ENCODE data around the gene PLEKHH2.
"Not testable (repeated sequence)": the region's sequence is repeated elsewhere in the genome, so short reads cannot be mapped to it uniquely, and the experiment has no call there.

The PLEKHH2 gene

DNA sequence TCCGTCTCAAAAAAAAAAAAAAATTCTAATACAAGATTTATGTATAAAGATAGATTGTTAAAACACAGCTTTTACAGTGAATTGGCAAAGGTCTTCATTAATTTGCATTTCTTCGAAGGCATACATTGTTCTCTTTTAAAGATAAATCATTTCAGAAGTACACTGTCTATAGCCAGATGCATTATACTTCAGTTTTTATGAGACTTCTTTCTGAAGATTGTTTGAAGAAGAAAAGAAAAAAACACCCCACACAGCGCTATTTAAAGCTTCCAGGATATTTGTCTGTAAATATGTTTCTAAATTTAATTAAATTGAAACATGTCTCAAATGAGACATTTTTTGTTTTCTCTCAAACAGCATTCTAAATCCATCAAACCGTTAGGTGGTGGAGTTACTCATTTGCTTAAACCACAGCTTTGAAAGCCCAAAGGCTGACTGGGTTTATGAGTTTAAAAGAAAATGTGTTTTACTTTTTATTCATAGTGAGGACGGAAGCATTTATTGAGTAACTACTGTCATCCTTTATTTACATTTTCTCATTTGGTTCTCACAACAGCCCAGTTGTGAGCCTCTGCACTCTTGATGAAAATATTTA lies 81.6 kb downstream of the PLEKHH2 start:
- no peak for DNase-seq

DNA sequence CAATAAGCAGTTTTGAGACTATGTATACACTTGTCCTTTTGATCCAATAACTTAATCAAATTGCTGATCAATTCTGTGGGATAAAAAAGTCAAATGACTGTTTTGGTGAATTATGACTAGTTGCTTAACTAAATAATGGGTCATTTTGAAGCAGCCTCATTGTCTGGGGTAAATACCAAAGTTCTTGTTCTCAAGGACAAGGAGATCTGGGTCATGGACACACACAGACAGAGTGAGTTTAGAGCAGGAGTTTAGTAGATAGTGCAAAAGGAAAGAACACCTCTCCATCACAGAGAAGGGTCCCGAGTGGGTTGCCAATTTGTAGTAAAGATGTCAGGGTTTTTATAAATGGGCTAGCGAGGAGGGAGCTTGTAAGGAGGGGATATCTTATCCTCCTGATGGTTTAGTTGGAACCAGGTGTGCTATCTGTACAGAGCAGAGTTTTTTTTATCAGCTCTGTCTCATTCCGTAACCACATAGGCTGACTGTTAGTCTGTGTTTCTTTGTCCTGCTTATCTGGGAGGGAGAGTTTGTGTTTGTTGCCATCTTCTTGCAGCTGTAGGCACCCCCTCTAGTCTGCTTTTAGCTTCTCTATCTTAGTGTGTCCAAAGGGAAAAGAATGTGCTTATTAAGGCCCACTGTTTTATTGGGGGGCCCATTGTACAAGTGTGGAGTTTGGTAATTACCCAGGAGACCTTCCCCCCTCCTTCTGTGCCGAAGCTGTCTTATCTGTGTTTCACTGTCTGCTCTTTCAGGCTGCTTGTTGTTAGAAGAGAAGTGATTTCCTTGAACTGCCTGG lies 87.9 kb downstream of the PLEKHH2 start:
- DNase-seq = no peak

DNA sequence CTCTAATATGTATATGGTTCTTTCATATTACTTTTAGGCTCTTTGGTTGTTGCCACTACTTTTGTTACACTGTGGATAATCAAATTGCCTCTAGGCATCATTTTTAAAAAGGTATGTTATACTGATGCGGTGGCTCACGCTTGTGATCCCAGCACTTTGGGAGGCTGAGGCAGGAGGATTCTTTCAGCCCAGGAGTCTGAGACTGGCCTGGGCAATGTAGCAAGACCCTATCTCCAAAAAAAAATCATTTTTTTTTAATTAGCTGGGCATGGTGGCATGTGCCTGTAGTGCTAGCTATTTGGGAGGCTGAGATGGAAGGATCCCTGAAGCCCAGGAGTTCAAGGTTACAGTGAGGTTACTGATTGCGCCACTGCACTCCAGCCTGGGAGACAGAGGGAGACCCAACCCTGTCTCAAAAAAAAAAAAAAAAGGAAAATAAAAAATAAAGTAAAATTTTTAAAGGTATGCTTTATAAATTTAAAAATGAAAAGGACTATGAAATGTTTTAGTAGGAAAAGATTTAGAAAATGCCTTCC lies 88.7 kb downstream of the PLEKHH2 start:
- no peak for DNase-seq

- DNase-seq = not testable (repeated sequence)
Measured at GRCh38 chr2:43726961-43727633, 90.0 kb downstream of the PLEKHH2 start.

- DNase-seq = no peak
Measured at GRCh38 chr2:43727634-43728014, 90.6 kb downstream of the PLEKHH2 start.

DNA sequence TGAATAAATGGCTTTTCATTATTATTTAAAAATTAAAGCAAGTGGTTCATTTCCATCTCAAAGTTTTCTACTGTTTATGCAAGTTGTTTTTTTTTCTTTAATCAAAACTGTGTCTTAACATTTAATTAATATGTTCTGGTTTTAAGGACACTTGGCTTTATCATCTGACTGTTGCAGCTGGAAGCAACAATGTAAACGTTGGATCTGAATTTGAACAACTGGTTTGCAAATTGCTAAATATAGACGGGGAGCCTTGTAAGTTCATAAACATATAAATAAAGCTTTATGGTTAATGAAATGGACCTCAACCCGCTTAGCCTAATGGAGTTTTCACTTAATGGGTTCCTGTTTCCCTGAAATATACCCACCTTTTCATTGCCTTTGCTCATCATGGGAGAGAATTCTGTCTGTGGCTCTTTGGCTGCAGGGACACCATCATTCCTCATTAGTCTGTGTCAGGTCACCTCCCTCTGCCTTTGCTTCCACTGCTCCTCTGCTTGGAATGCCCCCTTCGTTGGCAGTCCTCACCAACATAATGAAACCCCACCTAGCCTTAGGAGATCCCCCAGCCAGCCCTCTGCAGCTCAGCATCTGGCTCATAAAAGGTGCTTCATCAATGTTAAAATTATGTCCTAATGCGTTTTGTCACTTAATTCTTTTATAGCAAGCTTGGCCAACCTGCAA lies 92.6 kb downstream of the PLEKHH2 start:
- no peak for DNase-seq

DNA sequence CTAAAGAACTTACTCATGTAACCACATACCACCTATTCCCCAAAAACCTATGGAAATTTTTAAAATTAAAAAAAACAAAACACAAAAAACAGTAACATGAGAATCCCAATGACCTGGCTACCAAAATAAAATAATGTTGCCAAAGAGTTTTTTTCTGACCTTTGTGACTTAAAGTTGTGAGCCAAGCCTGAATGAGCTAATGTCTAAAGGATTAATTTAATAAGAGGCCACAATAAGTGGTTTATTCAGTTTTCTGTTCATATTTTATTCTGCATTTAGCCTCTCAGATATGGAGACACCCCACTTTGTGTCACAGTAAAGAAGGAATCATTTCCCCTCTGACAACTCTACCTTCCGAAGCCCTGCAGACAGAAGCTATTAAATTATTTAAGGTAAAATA lies 94.2 kb downstream of the PLEKHH2 start:
- no peak for DNase-seq

GRCh38 chr2:43736637-43737036 lies 99.6 kb downstream of the PLEKHH2 start:
- DNase-seq = no peak

GRCh38 chr2:43737097-43737854 lies 100.2 kb downstream of the PLEKHH2 start:
- DNase-seq = no peak

DNA sequence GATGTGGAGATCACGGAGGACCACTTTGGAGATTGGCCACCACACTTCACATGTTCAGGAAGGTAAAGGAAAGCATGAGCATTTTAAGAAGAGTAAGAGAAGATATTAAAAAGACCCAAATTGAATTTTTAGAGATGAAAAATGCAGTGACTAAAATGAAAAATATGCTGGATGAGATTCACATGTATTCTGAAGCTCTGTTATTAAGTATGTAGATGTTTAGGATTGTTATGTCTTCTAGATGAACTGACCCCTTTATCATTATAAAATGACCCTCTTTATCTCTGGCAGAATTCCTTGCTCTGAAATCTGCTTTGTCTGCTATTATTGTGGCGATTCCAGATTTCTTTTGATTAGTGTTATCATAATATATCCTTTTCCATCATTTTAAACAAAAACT lies 100.8 kb downstream of the PLEKHH2 start:
- DNase-seq = no peak

GRCh38 chr2:43738257-43738656 lies 101.2 kb downstream of the PLEKHH2 start:
- DNase-seq = no peak

GRCh38 chr2:43743706-43744105 lies 106.6 kb downstream of the PLEKHH2 start:
- DNase-seq = no peak

GRCh38 chr2:43745457-43745856 lies 108.4 kb downstream of the PLEKHH2 start:
- no peak for DNase-seq

- DNase-seq = no peak
Measured at GRCh38 chr2:43748333-43748732, 111.3 kb downstream of the PLEKHH2 start.

GRCh38 chr2:43749583-43749982 lies 112.5 kb downstream of the PLEKHH2 start:
- DNase-seq = no peak

- no peak for DNase-seq
Measured at GRCh38 chr2:43751476-43751990, 114.5 kb downstream of the PLEKHH2 start.

GRCh38 chr2:43752302-43752701 lies 115.2 kb downstream of the PLEKHH2 start:
- no peak for DNase-seq

DNA sequence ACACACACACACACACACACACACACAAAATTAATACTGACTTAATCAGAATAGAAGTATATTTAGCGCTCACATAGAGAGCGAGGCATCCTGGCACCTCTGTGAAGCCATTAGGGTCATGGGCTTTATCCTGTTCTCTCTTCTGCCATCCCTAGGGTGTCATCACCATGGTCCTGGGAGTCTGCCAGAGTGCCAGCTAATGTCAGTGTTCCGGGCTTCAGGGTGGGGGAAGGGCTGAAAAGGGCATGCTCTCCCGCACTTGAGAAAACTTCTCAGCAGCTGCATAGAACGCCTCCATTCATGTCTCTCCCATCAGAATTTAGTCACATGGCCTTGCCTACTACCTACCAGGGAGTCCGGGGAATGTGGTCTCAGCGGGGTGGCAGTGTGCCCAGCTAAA lies 117.1 kb downstream of the PLEKHH2 start:
- DNase-seq = no peak

DNA sequence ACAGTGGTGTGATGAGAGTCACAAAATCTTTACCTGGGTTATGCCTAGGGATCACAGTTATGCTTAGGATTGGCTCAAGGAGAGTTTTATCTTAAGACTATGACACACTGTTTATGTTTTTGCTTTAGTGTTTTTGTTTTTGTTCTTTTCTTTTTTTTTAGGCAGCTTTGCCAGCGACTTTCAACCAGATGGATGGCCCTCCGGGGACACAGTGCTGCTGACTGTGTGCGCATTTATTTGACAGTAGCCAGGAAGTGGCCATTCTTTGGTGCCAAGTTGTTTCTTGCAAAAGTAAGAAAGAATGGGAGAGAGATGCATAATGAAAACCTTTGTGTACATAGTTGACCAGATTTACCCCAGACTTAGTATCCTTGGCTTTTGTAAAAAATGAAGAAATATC lies 121.7 kb downstream of the PLEKHH2 start:
- no peak for DNase-seq

DNA sequence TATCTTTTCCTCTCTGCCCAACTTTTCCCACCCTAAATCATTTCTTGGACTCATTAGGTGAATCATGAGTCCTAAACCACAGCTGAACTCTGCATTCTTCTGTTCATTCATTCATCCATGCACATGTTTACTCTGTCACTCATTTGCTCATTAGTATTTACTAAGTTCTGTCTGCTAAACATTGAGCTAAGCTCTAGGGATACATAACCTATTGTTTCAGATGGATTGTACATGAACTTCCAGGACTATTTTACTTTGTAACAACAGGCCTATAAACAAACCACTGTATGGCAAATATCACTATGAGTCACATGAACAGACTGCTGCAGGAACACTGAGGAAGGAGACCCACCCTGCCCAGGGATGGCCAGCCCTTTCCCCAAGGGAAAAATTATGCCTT lies 122.1 kb downstream of the PLEKHH2 start:
- no peak for DNase-seq

GRCh38 chr2:43762286-43762685 lies 125.2 kb downstream of the PLEKHH2 start:
- DNase-seq = peak; percentile 53

- DNase-seq = no peak
Measured at GRCh38 chr2:43763091-43763490, 126.0 kb downstream of the PLEKHH2 start.

Measured in activated CD4-positive, alpha-beta T cell treated with anti-CD3 and anti-CD28 coated beads, Interleukin-2, Interleukin-6, amounts not matched to agents 100 ng/mL and 50 ng/mL, durations not matched to agents 16 hours and 8 hours (primary cell).